Measurements from ENCODE around the gene IGF2BP2. TPM values are rescaled to one million over a fixed set of nuclear protein-coding genes. Genes with fewer than 3 reads are reported as not detected.

The IGF2BP2 gene
- total and polyA plus RNA-seq, 2 of the 13 experiments (the other 11 are each of a cell fraction or from before 2014, with no cell fraction given): 6.5 to 46.0 TPM

- DNase-seq (ENCODE audit: low spot score) (no peak), FAIRE-seq (no peak), ATAC-seq (peak; percentile 40)
- Histone ChIP-seq H4K20me1 (ENCODE audit: insufficient read depth, low read length) (peaks cover 32% of the 10 kb centered on the region), H3K79me2 (ENCODE audit: insufficient read depth, low read length) (peaks cover 85% of the 10 kb centered on the region), H3K9ac (ENCODE audit: insufficient read depth, low read depth, low read length) (peak overlapping the region; percentile 97), H3K27me3 (ENCODE audit: control insufficient read depth in 1 of 2, insufficient read depth in 2 of 2, low read length in 2 of 2) (no peaks in the 10 kb centered on the region; a peak in 1 of 5 replicates), H3K4me1 (ENCODE audit: insufficient read depth, low read length) (peaks cover 45% of the 10 kb centered on the region), H3K9me3 (ENCODE audit: low read length) (no peaks in the 10 kb centered on the region), H3K27ac (ENCODE audit: extremely low read length, insufficient read depth, low read length) (peak overlapping the region; percentile 97), H3K4me2 (ENCODE audit: low read depth, low read length) (peak overlapping the region; percentile 48), H3K4me3 (replicated peaks in 1 of 3; ENCODE audit: insufficient read depth in 1 of 3, low read depth in 2 of 3, low read length in 3 of 3) (peak overlapping the region; percentile 92 to 99 (median 95)), H2AFZ (ENCODE audit: low read length) (no peak overlapping the region), H3K36me3 (replicated peaks in 1 of 2; ENCODE audit: control insufficient read depth in 1 of 2, insufficient read depth in 2 of 2, low read length in 2 of 2) (peaks cover 1 to 5% of the 10 kb centered on the region in 2 experiments; a peak in 1 of 5 replicates)
- CTCF ChIA-PET (ENCODE audit: low intra/inter-chr PET ratio, low total read pairs): no interaction called here
- intact Hi-C loops (cut with micrococcal nuclease; ENCODE audit: unreplicated experiment) (loop anchor here (5.0 kb wide), 2 partner anchors 88 to 92 kb away; no protein-coding TSS in a partner anchor), in situ Hi-C loops (cut with HindIII; ENCODE audit: extremely low pct_ligation_motif_present, low pct_unique_long_range_greater_than_20kb) (no loop called here)
- no TSS peak for BruUV-seq (replicated peaks)
- under 1% methylated on average over 39 of the region's 89 CpGs for WGBS (ENCODE audit: low lambda C conversion rate)
- POLR2A ChIA-PET: interaction anchor here (0.6 to 1.1 kb wide), 2 partner anchors 35 to 113 kb away, joined by 3 to 5 read pairs; partner anchors contain the start of gene TRA2B
- TF ChIP-seq ZSCAN25 (CRISPR knock-in tag; IDR thresholded peaks at IDR 0.05) (peak; percentile 37), PLRG1 (conservative IDR thresholded peaks at IDR 0.05) (no peak), TFDP1 (CRISPR knock-in tag; IDR thresholded peaks at IDR 0.05; ENCODE audit: borderline replicate concordance) (peak; percentile 21; the same call in 1 of the 2 replicates), SOX6 (IDR thresholded peaks at IDR 0.05) (no peak), SOX6 (CRISPR knock-in tag; IDR thresholded peaks at IDR 0.05) (peak; percentile 37; the same call in 1 of the 2 replicates), SRY (CRISPR knock-in tag; IDR thresholded peaks at IDR 0.05) (no peak), MED13 (CRISPR knock-in tag; IDR thresholded peaks at IDR 0.05) (peak; percentile 64; the same call in 1 of the 2 replicates), ZNF788 (CRISPR knock-in tag; IDR thresholded peaks at IDR 0.05; ENCODE audit: borderline replicate concordance) (peak; percentile 40; the same call in 1 of the 2 replicates), ZNF432 (CRISPR knock-in tag; IDR thresholded peaks at IDR 0.05; ENCODE audit: borderline replicate concordance) (no peak), SNAPC4 (CRISPR knock-in tag; IDR thresholded peaks at IDR 0.05) (0 out of 2 replicates have a peak, but pooled peaks have one; percentile 27), THAP9 (CRISPR knock-in tag; IDR thresholded peaks at IDR 0.05; ENCODE audit: borderline replicate concordance) (no peak)
Observed at GRCh38 chr3:185824051-185825005, 514 bp downstream of the IGF2BP2 start.
